ENCODE results near the gene ARHGAP10. TPM values are rescaled to one million over a fixed set of nuclear protein-coding genes. Genes with fewer than 3 reads are reported as not detected.

ARHGAP10 gene
- total and polyA plus RNA-seq, 12 donors = 33.9 to 71.1 (median 60.7) TPM

GRCh38 chr4:148072789-148073188 is 340.9 kb downstream of the ARHGAP10 start:
- no peak overlapping the region for H3K4me3 ChIP-seq
- no peaks in the 10 kb centered on the region for H3K27me3 ChIP-seq
- no peak overlapping the region for H3K27ac ChIP-seq
- 96 to 97% methylated on average over 9 of the region's 9 CpGs for WGBS, 2 donors
- peaks cover 3 to 53% (median 37%) of the 10 kb centered on the region in 9 donors for H3K4me1 ChIP-seq
- ATAC-seq (peak in 1 of 8 donors; percentile 4), DNase-seq (no peak)
- peaks cover 0 to 58% (median 15%) of the 10 kb centered on the region in 9 donors for H3K36me3 ChIP-seq
- H3K9me3 ChIP-seq = peaks cover 0 to 27% (median 4%) of the 10 kb centered on the region in 11 donors
- intact Hi-C loops (cut with DNase I) = no loop called here
- no peak for TF ChIP-seq CTCF (IDR thresholded peaks at IDR 0.05)

DNA sequence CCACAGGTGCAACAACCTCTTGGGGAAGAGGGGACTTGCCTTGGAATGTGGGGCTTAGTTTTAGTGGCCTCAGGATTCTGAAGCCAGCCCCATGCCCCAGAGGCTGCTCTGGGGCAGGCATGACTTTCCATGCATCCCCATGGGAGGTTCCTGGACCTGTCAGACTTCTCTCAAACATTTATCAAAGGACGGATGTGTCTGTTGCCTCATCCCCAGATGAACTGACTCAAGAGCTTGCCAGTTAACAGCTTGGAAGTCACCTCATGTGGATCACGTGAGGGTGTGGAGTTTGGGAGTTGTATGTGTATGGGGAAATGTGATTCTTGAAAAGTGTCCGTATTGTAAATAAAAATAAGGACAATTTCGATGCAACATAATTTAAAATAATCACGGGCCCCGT is 341.5 kb downstream of the ARHGAP10 start:
- WGBS, 2 donors = 79 to 84% methylated on average over 6 of the region's 6 CpGs

DNA sequence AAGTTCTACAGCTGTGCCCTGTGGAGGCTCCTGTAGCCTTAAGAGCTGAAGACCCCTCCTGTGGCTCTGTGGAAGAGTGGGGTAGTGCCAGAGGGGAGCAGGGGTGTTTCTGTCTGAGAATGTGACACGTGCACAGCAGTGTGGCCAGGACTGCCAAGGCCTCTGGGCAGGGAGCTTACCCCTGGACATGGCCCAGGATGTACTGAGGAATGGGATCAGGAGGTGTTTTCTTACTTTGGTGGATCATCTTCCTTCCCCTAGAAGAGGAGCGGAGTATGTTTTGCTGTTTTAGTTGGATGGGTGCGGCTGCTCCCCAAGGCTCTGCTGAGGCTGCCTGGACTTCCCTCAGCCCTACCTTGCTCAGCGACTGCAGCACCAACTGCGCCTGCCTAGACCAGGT is 342.6 kb downstream of the ARHGAP10 start:
- H3K4me3 ChIP-seq = no peak overlapping the region
- H3K9me3 ChIP-seq = peaks cover 0 to 27% (median 4%) of the 10 kb centered on the region in 11 donors
- H3K4me1 ChIP-seq = peaks cover 0 to 39% (median 24%) of the 10 kb centered on the region in 9 donors
- intact Hi-C loops (cut with DNase I) = no loop called here
- ATAC-seq = peak in 1 of 8 donors; percentile 21
- TF ChIP-seq CTCF (IDR thresholded peaks at IDR 0.05) = no peak
- no peaks in the 10 kb centered on the region for H3K27me3 ChIP-seq
- H3K27ac ChIP-seq = peak overlapping the region in 2 of 10 donors; percentile 13 to 31
- H3K36me3 ChIP-seq = peaks cover 0 to 75% (median 15%) of the 10 kb centered on the region in 9 donors
- DNase-seq = no peak
- WGBS, 2 donors = 80 to 94% methylated on average over 5 of the region's 5 CpGs

More for the DNA sequence above, 341.5 kb downstream of the ARHGAP10 start:
- peaks cover 3 to 49% (median 35%) of the 10 kb centered on the region in 9 donors for H3K4me1 ChIP-seq
- no peaks in the 10 kb centered on the region for H3K27me3 ChIP-seq
- H3K27ac ChIP-seq = peak overlapping the region in 1 of 10 donors; percentile 7
- H3K4me3 ChIP-seq = no peak overlapping the region
- intact Hi-C loops (cut with DNase I) = no loop called here
- ATAC-seq = no peak
- no peak for DNase-seq
- H3K36me3 ChIP-seq = peaks cover 0 to 64% (median 15%) of the 10 kb centered on the region in 9 donors
- no peak for TF ChIP-seq CTCF (IDR thresholded peaks at IDR 0.05)
- H3K9me3 ChIP-seq = peaks cover 0 to 27% (median 4%) of the 10 kb centered on the region in 11 donors

GRCh38 chr4:148075438-148075837 is 343.6 kb downstream of the ARHGAP10 start:
- TF ChIP-seq CTCF (IDR thresholded peaks at IDR 0.05) = no peak
- Histone ChIP-seq H3K4me3 (no peak overlapping the region), H3K4me1 (peaks cover 0 to 36% (median 15%) of the 10 kb centered on the region in 9 donors), H3K9me3 (peaks cover 0 to 27% (median 4%) of the 10 kb centered on the region in 11 donors), H3K27ac (no peak overlapping the region), H3K36me3 (peaks cover 0 to 85% (median 16%) of the 10 kb centered on the region in 9 donors), H3K27me3 (no peaks in the 10 kb centered on the region)
- DNase-seq = no peak
- intact Hi-C loops (cut with DNase I) = no loop called here
- ATAC-seq = no peak
- WGBS, 2 donors = 97 to 98% methylated on average over 3 of the region's 3 CpGs
